HepG2 (cell line): ENCODE results near the gene NOTUM. TPM values are rescaled to one million over a fixed set of nuclear protein-coding genes. Genes with fewer than 3 reads are reported as not detected.

Experiments
- HINFP ChIP-seq: sonication (generic); formaldehyde crosslinking; IDR thresholded peaks from 2 replicates; pipeline ENCODE4 v1.4.0; 2020; ENCODE audit warnings: low read depth, mild to moderate bottlenecking, missing genetic modification reagents
- KDM2A ChIP-seq: sonication (generic); formaldehyde crosslinking; IDR thresholded peaks from 2 replicates; pipeline ENCODE4 v1.4.0; 2020; ENCODE audit warnings: low read depth, missing genetic modification reagents, borderline replicate concordance
- MED8 ChIP-seq: sonication (generic); formaldehyde crosslinking; IDR thresholded peaks from 2 replicates; pipeline ENCODE4 v1.8.1; 2023; ENCODE audit warnings: mild to moderate bottlenecking, missing genetic modification reagents; ENCODE audit not compliant: insufficient replicate concordance
- PAX8 ChIP-seq: sonication (generic); formaldehyde crosslinking; IDR thresholded peaks from 2 replicates; pipeline ENCODE4 v1.8.0; 2022; ENCODE audit warnings: mild to moderate bottlenecking, missing genetic modification reagents, borderline replicate concordance
- SP2 ChIP-seq: sonication (generic); formaldehyde crosslinking; IDR thresholded peaks from 2 replicates; pipeline ENCODE4 v1.5.1; 2020; ENCODE audit warnings: mild to moderate bottlenecking, missing genetic modification reagents
- THAP9 ChIP-seq: sonication (generic); formaldehyde crosslinking; IDR thresholded peaks from 2 replicates; pipeline ENCODE4; 2020; ENCODE audit warnings: missing genetic modification reagents, mild to moderate bottlenecking, borderline replicate concordance
- ZNF276 ChIP-seq: sonication (generic); formaldehyde crosslinking; IDR thresholded peaks from 2 replicates; pipeline ENCODE4 v1.4.0; 2020; ENCODE audit warnings: mild to moderate bottlenecking, low read depth, missing genetic modification reagents
- ZNF317 ChIP-seq: sonication (generic); formaldehyde crosslinking; IDR thresholded peaks from 2 replicates; pipeline ENCODE4 v1.5.0; 2020; ENCODE audit warnings: mild to moderate bottlenecking, missing genetic modification reagents
- ZNF343 ChIP-seq: sonication (generic); formaldehyde crosslinking; IDR thresholded peaks from 2 replicates; pipeline ENCODE4 v1.4.0; 2020; ENCODE audit warnings: mild to moderate bottlenecking, missing genetic modification reagents
- ZNF619 ChIP-seq: sonication (generic); formaldehyde crosslinking; IDR thresholded peaks from 2 replicates; pipeline ENCODE4 v1.4.0; 2020; ENCODE audit warnings: mild to moderate bottlenecking, missing genetic modification reagents
- ZNF652 ChIP-seq: IDR thresholded peaks from 2 replicates; pipeline ENCODE4 v1.6.1; 2016; ENCODE audit warnings: low read depth, borderline replicate concordance
- ZNF704 ChIP-seq: sonication (generic); formaldehyde crosslinking; IDR thresholded peaks from 2 replicates; pipeline ENCODE4 v1.8.1; 2023; ENCODE audit warnings: mild to moderate bottlenecking, inconsistent platforms, moderate library complexity, missing genetic modification reagents, borderline replicate concordance
- ZNF709 ChIP-seq: sonication (generic); formaldehyde crosslinking; IDR thresholded peaks from 2 replicates; pipeline ENCODE4 v1.5.0; 2020; ENCODE audit warnings: mild to moderate bottlenecking, missing genetic modification reagents
- ZNF772 ChIP-seq: sonication (generic); formaldehyde crosslinking; IDR thresholded peaks from 2 replicates; pipeline ENCODE4 v1.5.0; 2020; ENCODE audit warnings: mild to moderate bottlenecking, missing genetic modification reagents
- polyA plus RNA-seq, 8 experiments: library from polyadenylated mRNA; depleted of rRNA in 3 of 8; stranded (reverse) in 7 of 8; unstranded in 1 of 8; fragments of >200 nt; fragmentation: Illumina TruSeq in 4 of 8; extraction: Trizol in 4 of 8; gene quantifications; 2 replicates each; pipeline versions ENCODE4 v1.2.1 to v1.2.3, GENCODE V29; 2011 to 2016; ENCODE audit warnings: low read depth in 4 of 8, missing spikeins in 1 of 8, mixed read lengths in 1 of 8; ENCODE audit not compliant: insufficient read depth in 1 of 8
- total RNA-seq, 5 experiments: library from RNA; depleted of rRNA; stranded (reverse); fragments of >200 nt; fragmentation: Illumina TruSeq; extraction: Trizol; gene quantifications; 2 replicates each; pipeline ENCODE4 v1.2.3, GENCODE V29; 2016; ENCODE audit warnings: low read depth in 1 of 5
- TF ChIP-seq, protein P1 (sequence below): sonication (generic); formaldehyde crosslinking; conservative IDR thresholded peaks from 2 replicates; pipeline ENCODE4 v1.8.1; 2023; ENCODE audit warnings: missing genetic modification reagents
- TF ChIP-seq, protein P2 (sequence below): IDR thresholded peaks from 2 replicates; pipeline ENCODE4 v1.6.1; 2016; ENCODE audit warnings: missing compliant biosample characterization, missing genetic modification reagents, borderline replicate concordance

The NOTUM gene
- total and polyA plus RNA-seq, 2 of the 13 experiments (the other 11 are each of a cell fraction or from before 2014, with no cell fraction given) = 150 to 160 TPM

DNA sequence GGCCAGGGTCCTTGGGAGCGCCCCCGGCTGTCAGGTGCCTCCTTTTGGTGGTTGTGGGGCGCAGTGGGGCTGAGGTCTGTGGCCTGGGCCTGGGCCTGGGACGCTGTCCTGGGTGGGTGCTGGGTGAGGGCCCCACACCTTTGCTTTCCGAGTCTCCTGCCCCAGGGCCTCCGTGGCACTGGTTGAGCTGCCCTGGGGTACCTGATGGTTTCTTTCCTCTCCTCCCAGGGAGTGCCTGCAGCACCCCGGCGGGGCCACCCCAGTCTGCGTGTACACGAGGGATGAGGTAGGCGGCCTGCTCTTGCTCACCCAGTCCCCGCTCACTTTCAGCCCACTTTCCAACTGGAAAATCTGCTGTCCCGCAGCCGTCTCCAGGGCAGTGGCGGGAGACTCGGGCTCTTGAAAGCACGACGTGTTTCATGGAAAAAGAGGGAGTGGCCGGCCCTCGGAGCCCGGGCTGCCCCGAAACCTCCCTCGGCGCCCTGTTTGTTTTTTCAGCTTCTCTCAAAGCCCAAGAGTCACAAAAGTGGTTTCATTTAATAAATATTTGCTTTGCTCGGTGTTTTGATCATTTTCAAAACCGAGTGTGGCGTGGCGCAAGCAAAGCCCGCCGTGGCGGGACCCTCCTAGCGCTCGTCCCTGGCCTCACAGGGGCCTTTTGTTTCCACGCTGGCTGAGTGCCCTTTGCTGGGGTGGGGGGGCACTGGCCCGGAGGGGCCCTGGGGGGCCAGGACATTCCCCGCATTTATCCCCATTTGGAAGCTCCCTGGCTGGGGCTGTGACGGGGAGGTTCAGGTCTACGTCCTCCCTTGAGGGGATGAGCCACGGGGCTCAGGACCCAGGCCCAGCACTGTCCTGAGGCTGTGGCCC, 33.8 kb upstream of the NOTUM start (continued):
- TF ChIP-seq, protein P1, sequence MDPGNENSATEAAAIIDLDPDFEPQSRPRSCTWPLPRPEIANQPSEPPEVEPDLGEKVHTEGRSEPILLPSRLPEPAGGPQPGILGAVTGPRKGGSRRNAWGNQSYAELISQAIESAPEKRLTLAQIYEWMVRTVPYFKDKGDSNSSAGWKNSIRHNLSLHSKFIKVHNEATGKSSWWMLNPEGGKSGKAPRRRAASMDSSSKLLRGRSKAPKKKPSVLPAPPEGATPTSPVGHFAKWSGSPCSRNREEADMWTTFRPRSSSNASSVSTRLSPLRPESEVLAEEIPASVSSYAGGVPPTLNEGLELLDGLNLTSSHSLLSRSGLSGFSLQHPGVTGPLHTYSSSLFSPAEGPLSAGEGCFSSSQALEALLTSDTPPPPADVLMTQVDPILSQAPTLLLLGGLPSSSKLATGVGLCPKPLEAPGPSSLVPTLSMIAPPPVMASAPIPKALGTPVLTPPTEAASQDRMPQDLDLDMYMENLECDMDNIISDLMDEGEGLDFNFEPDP (CRISPR knock-in tag) = peak; percentile 96
- TF ChIP-seq PAX8 (CRISPR knock-in tag) (no peak), ZNF652 (CRISPR knock-in tag) (no peak), ZNF704 (CRISPR knock-in tag) (no peak), ZNF772 (CRISPR knock-in tag) (no peak), ZNF619 (CRISPR knock-in tag) (no peak), ZNF343 (CRISPR knock-in tag) (no peak), ZNF276 (CRISPR knock-in tag) (no peak; the same call in 1 of the 2 replicates), THAP9 (no peak; the same call in none of the 2 replicates), SP2 (no peak), ZNF709 (no peak), KDM2A (CRISPR knock-in tag) (peak; percentile 59; the same call in 1 of the 2 replicates), ZNF317 (CRISPR knock-in tag) (0 out of 2 replicates have a peak, but pooled peaks have one; percentile 63), HINFP (CRISPR knock-in tag) (peak; percentile 25; the same call in 1 of the 2 replicates), MED8 (CRISPR knock-in tag) (peak; percentile 94)
- TF ChIP-seq, protein P2, sequence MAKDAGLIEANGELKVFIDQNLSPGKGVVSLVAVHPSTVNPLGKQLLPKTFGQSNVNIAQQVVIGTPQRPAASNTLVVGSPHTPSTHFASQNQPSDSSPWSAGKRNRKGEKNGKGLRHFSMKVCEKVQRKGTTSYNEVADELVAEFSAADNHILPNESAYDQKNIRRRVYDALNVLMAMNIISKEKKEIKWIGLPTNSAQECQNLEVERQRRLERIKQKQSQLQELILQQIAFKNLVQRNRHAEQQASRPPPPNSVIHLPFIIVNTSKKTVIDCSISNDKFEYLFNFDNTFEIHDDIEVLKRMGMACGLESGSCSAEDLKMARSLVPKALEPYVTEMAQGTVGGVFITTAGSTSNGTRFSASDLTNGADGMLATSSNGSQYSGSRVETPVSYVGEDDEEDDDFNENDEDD (CRISPR knock-in tag) = peak; percentile 69
